ENCODE results near the gene MICU1. TPM values are rescaled to one million over a fixed set of nuclear protein-coding genes. Genes with fewer than 3 reads are reported as not detected.

Gene MICU1
- total RNA-seq, 1 donor from 2014 or later, result 37.4 TPM

GRCh38 chr10:72356115-72356514 is 269.8 kb downstream of the MICU1 start:
- DNase-seq, result no peak
- Histone ChIP-seq H3K27me3 (ENCODE audit: low read depth) (no peaks in the 10 kb centered on the region), H3K4me1 (peaks cover 39% of the 10 kb centered on the region), H3K36me3 (peaks cover 6% of the 10 kb centered on the region), H3K9me3 (replicated peaks) (no peaks in the 10 kb centered on the region), H3K27ac (replicated peaks) (no peak overlapping the region), H3K4me3 (no peak overlapping the region)
- intact Hi-C loops (cut with micrococcal nuclease), result no loop called here
- TF ChIP-seq CTCF (IDR thresholded peaks at IDR 0.05; ENCODE audit: borderline replicate concordance), result no peak

GRCh38 chr10:72355214-72355555 is 270.7 kb downstream of the MICU1 start:
- DNase-seq, result no peak
- H3K4me1 ChIP-seq, result peaks cover 46% of the 10 kb centered on the region
- no peak for TF ChIP-seq CTCF (IDR thresholded peaks at IDR 0.05; ENCODE audit: borderline replicate concordance)
- no peaks in the 10 kb centered on the region for H3K9me3 ChIP-seq (replicated peaks)
- H3K27ac ChIP-seq (replicated peaks), result peak overlapping the region; percentile 96
- H3K4me3 ChIP-seq, result peak overlapping the region; percentile 82
- H3K27me3 ChIP-seq (ENCODE audit: low read depth), result no peaks in the 10 kb centered on the region
- intact Hi-C loops (cut with micrococcal nuclease), result no loop called here
- peaks cover 6% of the 10 kb centered on the region for H3K36me3 ChIP-seq

- H3K4me3 ChIP-seq, result peak within 1 kb of the TSS; percentile 82
- DNase-seq, result peak; percentile 92
- peaks cover 46% of the 10 kb centered on the region for H3K4me1 ChIP-seq
- peaks cover 12% of the 10 kb centered on the region for H3K36me3 ChIP-seq
- peak within 1 kb of the TSS; percentile 96 for H3K27ac ChIP-seq (replicated peaks)
- H3K9me3 ChIP-seq (replicated peaks), result no peaks in the 10 kb centered on the region
- no peaks in the 10 kb centered on the region for H3K27me3 ChIP-seq (ENCODE audit: low read depth)
- intact Hi-C loops (cut with micrococcal nuclease), result no loop called here
- TF ChIP-seq CTCF (IDR thresholded peaks at IDR 0.05; ENCODE audit: borderline replicate concordance), result no peak
These were observed 271.3 kb downstream of the MICU1 start, which contains the start of gene DNAJB12 for GRCh38 chr10:72354356-72355213. Gene DNAJB12, minus strand, starts transcription at chr10:72354919. Its CDS starts 22 bp downstream, at chr10:72354897.

GRCh38 chr10:72353965-72354355 is 271.9 kb downstream of the MICU1 start:
- H3K27ac ChIP-seq (replicated peaks), result peak overlapping the region; percentile 96
- peak overlapping the region; percentile 82 for H3K4me3 ChIP-seq
- no peaks in the 10 kb centered on the region for H3K27me3 ChIP-seq (ENCODE audit: low read depth)
- no peak for TF ChIP-seq CTCF (IDR thresholded peaks at IDR 0.05; ENCODE audit: borderline replicate concordance)
- intact Hi-C loops (cut with micrococcal nuclease), result no loop called here
- peaks cover 46% of the 10 kb centered on the region for H3K4me1 ChIP-seq
- DNase-seq, result peak; percentile 38
- H3K9me3 ChIP-seq (replicated peaks), result no peaks in the 10 kb centered on the region
- peaks cover 18% of the 10 kb centered on the region for H3K36me3 ChIP-seq

GRCh38 chr10:72353028-72353964 is 272.6 kb downstream of the MICU1 start:
- no peaks in the 10 kb centered on the region for H3K27me3 ChIP-seq (ENCODE audit: low read depth)
- DNase-seq, result no peak
- peaks cover 46% of the 10 kb centered on the region for H3K4me1 ChIP-seq
- intact Hi-C loops (cut with micrococcal nuclease), result no loop called here
- no peak for TF ChIP-seq CTCF (IDR thresholded peaks at IDR 0.05; ENCODE audit: borderline replicate concordance)
- no peaks in the 10 kb centered on the region for H3K9me3 ChIP-seq (replicated peaks)
- H3K27ac ChIP-seq (replicated peaks), result peak overlapping the region; percentile 96
- H3K36me3 ChIP-seq, result peaks cover 25% of the 10 kb centered on the region
- H3K4me3 ChIP-seq, result peak overlapping the region; percentile 82
